IMR-90 (cell line): Measurements from ENCODE around the gene TMEM50A.

Experiments used
- CTCF ChIP-seq: conservative IDR thresholded peaks from 2 replicates; pipeline ENCODE4 v1.5.1; 2012; ENCODE audit warnings: mild to moderate bottlenecking, low read depth, low read length, improper control_type of control experiment
- ELK1 ChIP-seq: fragments of 150-350 bp; IDR thresholded peaks from 2 replicates; pipeline ENCODE4 v1.6.1; 2016; ENCODE audit warnings: low read depth, mild to moderate bottlenecking, low read length, moderate library complexity, borderline replicate concordance
- MAFK ChIP-seq: IDR thresholded peaks from 2 replicates; pipeline ENCODE4 v1.6.1; 2012; ENCODE audit warnings: low read depth, low read length, improper control_type of control experiment
- MAZ ChIP-seq: IDR thresholded peaks from 2 replicates; pipeline ENCODE4 v1.6.1; 2012; ENCODE audit warnings: low read depth, mild to moderate bottlenecking, low read length, improper control_type of control experiment, moderate library complexity, borderline replicate concordance
- POLR2A ChIP-seq: IDR thresholded peaks from 2 replicates; pipeline ENCODE4 v1.6.1; 2012; ENCODE audit warnings: mild to moderate bottlenecking, low read depth, low read length

- TF ChIP-seq POLR2A: no peak
- no peak for TF ChIP-seq ELK1
- no peak for TF ChIP-seq CTCF
- no peak for TF ChIP-seq MAFK
- TF ChIP-seq MAZ: no peak
Measured at GRCh38 chr1:25341746-25342145, 3.6 kb downstream of the TMEM50A start.
